GM15510 (cell line): Measurements from ENCODE around the gene ADM2.

Experiments
- POLR2A ChIP-seq: IDR thresholded peaks from 3 replicates; pipeline ENCODE4 v1.6.1; 2011; ENCODE audit warnings: borderline replicate concordance; ENCODE audit not compliant: insufficient read length; ENCODE audit errors: extremely low read depth

The ADM2 gene

GRCh38 chr22:50519151-50519550, 37.8 kb downstream of the ADM2 start:
- TF ChIP-seq POLR2A, result no peak

GRCh38 chr22:50520826-50521453, 39.6 kb downstream of the ADM2 start:
- no peak for TF ChIP-seq POLR2A

GRCh38 chr22:50521710-50522109, 40.4 kb downstream of the ADM2 start:
- TF ChIP-seq POLR2A, result no peak

- no peak for TF ChIP-seq POLR2A
Observed at GRCh38 chr22:50522208-50522805, 41.0 kb downstream of the ADM2 start.

- no peak for TF ChIP-seq POLR2A
Observed at GRCh38 chr22:50522806-50523438, 41.6 kb downstream of the ADM2 start.

- TF ChIP-seq POLR2A, result no peak
Observed at GRCh38 chr22:50523458-50523805, 42.1 kb downstream of the ADM2 start.

GRCh38 chr22:50523806-50524675, 42.7 kb downstream of the ADM2 start:
- no peak for TF ChIP-seq POLR2A

- no peak for TF ChIP-seq POLR2A
Observed at GRCh38 chr22:50524676-50525103, 43.3 kb downstream of the ADM2 start.

GRCh38 chr22:50525104-50525857, 43.9 kb downstream of the ADM2 start, which contains the start of gene SCO2:
Gene SCO2, minus strand, starts transcription at chr22:50525598. Its CDS starts 1,187 bp downstream, at chr22:50524411.
- TF ChIP-seq POLR2A, result peak; percentile 92

- peak; percentile 34 for TF ChIP-seq POLR2A
Observed at GRCh38 chr22:50525858-50526107, 44.4 kb downstream of the ADM2 start.

- peak; percentile 15 for TF ChIP-seq POLR2A
Observed at GRCh38 chr22:50526108-50526833, 44.9 kb downstream of the ADM2 start.

GRCh38 chr22:50526834-50527801, 45.8 kb downstream of the ADM2 start:
- TF ChIP-seq POLR2A, result peak; percentile 59
